ENCODE data around the gene ASB1. TPM values are rescaled to one million over a fixed set of nuclear protein-coding genes. Genes with fewer than 3 reads are reported as not detected.

ASB1 gene
- total RNA-seq, 1 donor: 45.5 TPM

DNA sequence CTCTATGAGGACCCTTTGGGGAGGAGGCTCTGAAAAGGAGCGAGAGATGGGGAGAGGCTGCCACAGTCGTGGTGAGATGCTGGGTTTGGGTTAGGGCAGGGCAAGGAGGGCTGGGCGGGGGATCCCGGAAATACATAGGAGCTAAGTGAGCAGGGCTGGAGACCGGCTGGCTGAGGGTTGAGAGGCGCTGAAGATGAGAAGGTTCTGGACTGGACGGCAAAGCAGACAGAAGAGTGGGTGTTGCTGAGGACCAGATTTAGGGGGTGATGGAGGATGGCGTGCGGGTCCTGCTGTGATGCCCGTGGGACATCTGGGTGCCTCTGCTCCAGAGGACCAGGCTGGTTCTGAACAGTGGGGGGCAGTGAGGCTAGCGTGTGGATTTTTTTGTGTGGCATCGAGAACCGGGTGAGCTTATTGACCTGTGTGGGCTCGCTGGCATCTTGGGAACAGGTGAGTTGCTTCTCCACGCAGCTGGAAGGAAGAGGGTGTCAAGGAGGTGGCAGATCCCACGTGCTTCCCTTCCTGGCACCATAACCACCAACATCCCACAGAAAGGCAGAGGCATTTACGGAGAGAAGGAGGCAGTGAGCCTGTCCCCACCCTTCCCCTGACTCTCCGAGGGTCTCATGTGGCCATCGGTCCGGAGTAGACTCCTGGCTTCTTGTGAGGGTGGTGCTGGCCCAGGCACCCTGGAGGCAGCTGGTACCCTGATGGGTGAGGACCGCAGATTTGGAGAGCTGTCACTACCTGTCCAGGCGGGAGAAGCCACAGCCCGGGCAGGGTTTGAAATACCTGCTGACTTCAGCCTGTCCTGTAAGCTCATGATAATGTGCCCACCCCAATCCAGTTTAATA lies 70.3 kb downstream of the ASB1 start:
- TF ChIP-seq, protein P1, sequence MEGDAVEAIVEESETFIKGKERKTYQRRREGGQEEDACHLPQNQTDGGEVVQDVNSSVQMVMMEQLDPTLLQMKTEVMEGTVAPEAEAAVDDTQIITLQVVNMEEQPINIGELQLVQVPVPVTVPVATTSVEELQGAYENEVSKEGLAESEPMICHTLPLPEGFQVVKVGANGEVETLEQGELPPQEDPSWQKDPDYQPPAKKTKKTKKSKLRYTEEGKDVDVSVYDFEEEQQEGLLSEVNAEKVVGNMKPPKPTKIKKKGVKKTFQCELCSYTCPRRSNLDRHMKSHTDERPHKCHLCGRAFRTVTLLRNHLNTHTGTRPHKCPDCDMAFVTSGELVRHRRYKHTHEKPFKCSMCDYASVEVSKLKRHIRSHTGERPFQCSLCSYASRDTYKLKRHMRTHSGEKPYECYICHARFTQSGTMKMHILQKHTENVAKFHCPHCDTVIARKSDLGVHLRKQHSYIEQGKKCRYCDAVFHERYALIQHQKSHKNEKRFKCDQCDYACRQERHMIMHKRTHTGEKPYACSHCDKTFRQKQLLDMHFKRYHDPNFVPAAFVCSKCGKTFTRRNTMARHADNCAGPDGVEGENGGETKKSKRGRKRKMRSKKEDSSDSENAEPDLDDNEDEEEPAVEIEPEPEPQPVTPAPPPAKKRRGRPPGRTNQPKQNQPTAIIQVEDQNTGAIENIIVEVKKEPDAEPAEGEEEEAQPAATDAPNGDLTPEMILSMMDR (IDR thresholded peaks at IDR 0.05; ENCODE audit: insufficient read depth, low read length): no peak
- DNase-seq (ENCODE audit: low read depth): no peak
- no peak overlapping the region for H3K4me3 ChIP-seq (ENCODE audit: low read depth, low read length)

DNA sequence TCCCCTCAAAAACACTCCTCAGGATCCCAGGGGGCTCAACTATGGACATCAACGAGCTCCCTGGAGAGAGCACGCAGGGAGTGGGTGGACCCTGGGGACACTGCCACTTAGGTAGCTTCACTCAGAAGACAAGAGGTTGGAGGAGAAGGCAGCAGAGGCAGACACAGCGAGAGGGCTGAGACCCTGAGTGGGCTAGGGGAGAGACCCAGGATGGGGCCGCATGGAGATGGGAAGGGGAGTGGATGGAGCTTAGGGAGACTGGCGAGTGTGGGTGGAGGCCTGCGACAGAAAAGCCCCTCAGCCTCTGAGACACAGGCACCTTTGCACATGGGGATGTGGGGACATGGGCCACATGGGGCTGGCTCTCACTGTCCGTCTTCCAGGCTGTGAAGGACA lies 70.9 kb downstream of the ASB1 start:
- DNase-seq (ENCODE audit: low read depth): no peak
- TF ChIP-seq, protein P1 (IDR thresholded peaks at IDR 0.05; ENCODE audit: insufficient read depth, low read length): no peak
- no peak overlapping the region for H3K4me3 ChIP-seq (ENCODE audit: low read depth, low read length)

DNA sequence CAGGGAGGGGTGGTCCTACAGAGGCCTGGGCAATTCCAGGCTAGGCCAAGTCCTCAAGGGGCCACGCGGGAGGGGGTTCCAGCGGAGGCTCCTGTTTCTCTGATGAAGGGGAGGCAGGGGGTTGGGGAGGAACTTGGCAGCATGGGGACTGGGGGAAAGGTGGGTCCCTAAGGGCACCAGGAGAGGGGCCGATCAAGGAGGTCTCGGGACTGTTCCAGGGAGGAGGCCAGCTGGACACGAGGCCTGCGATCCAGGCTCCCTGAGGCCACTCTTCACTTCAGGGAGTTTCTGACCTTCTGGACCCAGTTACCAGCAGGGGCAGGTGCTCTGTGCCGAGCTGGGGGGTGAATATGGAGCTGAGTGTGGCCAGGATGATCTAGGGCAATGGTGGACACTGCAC lies 71.5 kb downstream of the ASB1 start:
- no peak overlapping the region for H3K4me3 ChIP-seq (ENCODE audit: low read depth, low read length)
- TF ChIP-seq, protein P1 (IDR thresholded peaks at IDR 0.05; ENCODE audit: insufficient read depth, low read length): no peak
- DNase-seq (ENCODE audit: low read depth): no peak

DNA sequence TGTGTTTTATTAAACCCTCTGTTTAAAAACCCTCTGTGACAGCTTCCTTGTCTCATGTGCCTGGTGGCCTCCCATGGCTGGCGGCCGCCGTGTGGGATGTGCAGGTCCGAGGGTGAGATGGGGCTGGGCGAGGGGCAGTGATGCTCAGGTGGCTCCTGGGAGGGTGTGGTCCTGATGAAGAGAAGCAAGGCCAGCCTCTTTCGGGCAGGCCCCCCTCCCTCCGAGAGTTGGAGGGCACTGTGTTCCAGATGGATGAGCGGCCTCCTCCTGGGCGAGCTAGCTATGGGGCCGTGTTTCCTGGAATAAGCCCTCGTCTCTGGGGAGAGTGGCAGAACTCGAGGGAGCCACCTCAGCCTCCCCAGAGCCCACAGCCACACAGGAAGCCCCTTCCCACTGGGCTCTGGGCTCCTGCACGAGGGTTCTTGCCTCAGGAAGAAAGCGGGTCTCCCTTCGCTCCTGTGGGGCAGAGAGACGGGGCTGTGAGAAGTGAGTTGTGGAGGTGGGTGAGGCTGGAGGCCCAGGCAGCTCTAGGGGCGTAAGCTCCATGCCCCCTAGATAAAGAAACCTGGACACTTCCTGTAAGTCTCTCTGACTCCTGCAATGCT lies 72.1 kb downstream of the ASB1 start:
- TF ChIP-seq, protein P1 (IDR thresholded peaks at IDR 0.05; ENCODE audit: insufficient read depth, low read length): no peak
- no peak overlapping the region for H3K4me3 ChIP-seq (ENCODE audit: low read depth, low read length)
- DNase-seq (ENCODE audit: low read depth): no peak

DNA sequence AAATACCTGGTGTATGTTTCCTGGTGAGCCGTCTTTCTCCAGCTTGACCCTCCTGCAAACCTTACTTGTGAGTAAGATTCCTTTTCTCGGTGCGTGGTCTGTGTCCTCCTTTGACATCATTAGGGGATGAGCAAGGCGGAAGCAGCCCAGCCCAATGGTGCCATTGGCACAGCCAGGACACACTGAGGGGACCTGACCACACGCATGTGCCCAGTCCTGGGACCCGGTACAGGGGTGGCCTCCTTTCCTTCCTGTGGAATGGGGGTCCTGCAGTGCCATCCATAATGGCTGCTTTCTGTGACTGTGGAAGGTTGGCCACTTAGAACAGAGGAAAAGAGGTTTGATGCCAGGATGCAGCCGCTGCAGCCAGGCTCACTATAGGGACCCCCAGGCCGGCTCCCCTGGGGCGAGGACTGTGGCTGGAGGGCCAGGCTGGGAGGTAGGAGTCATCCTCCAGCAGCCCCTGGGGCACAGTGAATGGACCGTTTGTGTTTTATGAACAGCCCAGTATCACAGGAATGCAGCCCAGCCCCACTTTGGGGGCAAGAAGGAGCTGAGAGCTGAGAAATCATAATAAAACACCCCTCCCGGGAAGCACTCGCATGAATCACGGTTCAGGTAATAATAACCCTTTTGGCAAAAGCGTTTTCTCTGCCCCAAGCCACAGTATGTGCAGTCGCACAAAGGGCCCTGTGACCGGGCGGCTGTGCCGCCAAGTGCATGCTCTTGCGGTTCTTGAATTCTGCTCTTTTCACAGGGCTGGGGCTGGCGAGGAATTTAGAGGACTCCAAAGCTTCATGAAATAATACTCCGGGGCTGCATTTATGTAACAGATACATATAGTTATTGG lies 73.2 kb downstream of the ASB1 start:
- TF ChIP-seq, protein P1 (IDR thresholded peaks at IDR 0.05; ENCODE audit: insufficient read depth, low read length): no peak
- no peak overlapping the region for H3K4me3 ChIP-seq (ENCODE audit: low read depth, low read length)
- no peak for DNase-seq (ENCODE audit: low read depth)

DNA sequence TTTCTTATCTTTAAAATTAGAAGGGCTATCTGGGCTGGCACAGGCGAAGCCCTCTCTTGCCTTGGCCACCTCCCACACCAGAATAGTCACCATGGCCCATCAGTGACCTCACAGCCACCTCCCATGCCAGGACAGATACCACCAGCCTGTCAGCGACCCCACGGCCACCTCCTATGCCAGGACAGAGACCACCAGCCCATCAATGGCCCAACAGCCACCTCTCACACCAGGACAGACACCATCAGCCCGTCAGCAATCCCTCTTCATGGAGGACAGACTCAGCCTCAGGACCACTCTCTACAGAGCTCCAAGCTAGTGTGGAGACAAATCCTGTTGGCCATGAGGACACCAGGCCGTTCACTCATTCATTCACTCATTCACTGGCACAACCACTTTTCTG lies 74.6 kb downstream of the ASB1 start:
- TF ChIP-seq, protein P1 (IDR thresholded peaks at IDR 0.05; ENCODE audit: insufficient read depth, low read length): no peak
- H3K4me3 ChIP-seq (ENCODE audit: low read depth, low read length): no peak overlapping the region
- no peak for DNase-seq (ENCODE audit: low read depth)

Small RNA genes lying within 50 kb of the gene (small RNA-seq; reads per million reads assigned to genes)
- gene RNU6-234P: not detected

Other genes starting within 250 kb of the ASB1 start
- gene ILKAP, start 223.2 kb upstream of the ASB1 start, total RNA-seq (ENCODE audit: low replicate concordance): 18.6 and 19.0 TPM in 2 replicates
- gene HES6, start 186.9 kb upstream of the ASB1 start, total RNA-seq (ENCODE audit: low replicate concordance): 1.6 and 6.6 TPM in 2 replicates
- 1.9 and 10.8 TPM in 2 replicates for gene PER2, start 138.3 kb upstream of the ASB1 start, total RNA-seq (ENCODE audit: low replicate concordance)
- 8.4 and 15.9 TPM in 2 replicates for gene TRAF3IP1, start 106.4 kb upstream of the ASB1 start, total RNA-seq (ENCODE audit: low replicate concordance)

Data from fibroblast of the aortic adventitia (primary cell).